Stimulated activated CD8-positive, alpha-beta memory T cell treated with anti-CD3 and anti-CD28 coated beads, Interleukin-15, amount 100 ng/mL, for 24 hours (primary cell): ENCODE data around the gene TMPRSS4.

ENCODE experiments used
- DNase-seq: peaks from one replicate; pipeline ENCODE4 v3.0.0-alpha.2; 2020; ENCODE audit warnings: low read depth

TMPRSS4 gene

GRCh38 chr11:118135051-118135795 lies 58.3 kb downstream of the TMPRSS4 start:
- no peak for DNase-seq

GRCh38 chr11:118135796-118136165 lies 58.9 kb downstream of the TMPRSS4 start:
- DNase-seq = no peak

DNA sequence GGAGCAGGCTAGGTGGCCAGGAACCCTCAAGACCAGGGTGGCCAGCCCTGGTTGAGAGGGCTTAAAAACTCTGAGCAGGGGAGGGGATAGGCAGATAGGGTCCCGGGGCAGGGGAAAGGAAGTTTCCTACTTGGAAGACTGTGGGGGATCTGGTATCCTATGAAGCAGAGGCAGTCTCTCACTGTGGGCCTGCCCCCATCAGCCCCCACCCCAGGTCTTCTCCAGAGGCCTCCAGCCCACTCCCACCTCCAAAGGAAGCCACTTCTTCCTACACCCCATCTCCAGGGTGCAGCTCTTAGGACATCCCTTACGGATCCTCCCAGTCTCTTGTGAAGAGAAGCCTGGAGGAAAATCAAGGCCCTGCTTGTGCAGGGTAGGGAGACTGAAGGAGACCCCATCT lies 59.5 kb downstream of the TMPRSS4 start:
- DNase-seq = no peak

GRCh38 chr11:118136801-118137200 lies 59.9 kb downstream of the TMPRSS4 start:
- DNase-seq = no peak

DNA sequence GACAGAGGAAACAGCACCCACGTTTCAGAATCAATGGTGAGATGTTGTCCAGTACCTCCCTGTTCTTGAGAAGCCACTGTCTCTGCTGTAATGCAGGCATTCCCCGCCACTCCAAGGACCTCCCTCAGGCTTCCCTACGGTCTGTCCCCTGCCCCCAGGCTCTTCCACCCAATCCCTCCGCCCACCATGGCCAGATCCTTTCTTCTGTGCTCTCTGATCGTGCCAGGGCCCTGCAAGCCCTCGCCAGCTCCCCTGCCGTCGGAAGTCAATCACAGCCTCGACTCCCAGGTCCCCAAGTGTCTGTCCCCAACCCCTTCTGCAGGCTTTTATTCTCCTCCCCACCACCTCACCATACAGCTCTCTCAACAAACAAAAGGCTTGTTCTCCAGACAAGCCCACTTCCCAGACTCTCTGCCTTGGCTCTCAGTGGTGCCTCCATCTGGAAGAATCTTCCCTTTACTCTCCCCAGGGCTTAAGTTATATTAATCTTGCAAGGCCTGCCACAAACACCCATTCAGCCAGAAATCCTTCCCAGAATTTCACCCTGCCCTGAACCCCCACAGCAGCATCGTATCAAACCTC lies 62.1 kb downstream of the TMPRSS4 start:
- no peak for DNase-seq

- no peak for DNase-seq
Observed at GRCh38 chr11:118139578-118139977, 62.7 kb downstream of the TMPRSS4 start.

DNA sequence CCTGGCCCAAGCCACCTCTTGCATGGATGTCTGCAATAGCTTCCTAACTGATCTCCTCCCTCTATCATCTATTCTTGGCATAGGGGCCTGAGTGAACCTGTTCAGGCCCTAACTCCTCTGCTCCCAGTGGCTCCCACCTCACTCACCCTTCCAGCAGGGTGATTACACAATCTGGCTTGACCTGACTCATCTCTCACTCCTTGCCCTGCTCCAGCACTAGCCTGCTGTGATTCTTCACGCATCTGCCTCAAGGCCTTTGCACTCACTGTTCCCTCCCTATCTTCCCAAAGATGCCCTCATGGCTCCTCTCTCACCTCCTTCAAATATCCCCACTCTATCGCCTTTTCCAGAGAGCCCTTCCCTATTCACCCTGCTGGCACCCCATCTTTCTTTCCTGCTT lies 65.2 kb downstream of the TMPRSS4 start:
- no peak for DNase-seq

GRCh38 chr11:118142809-118143208 lies 65.9 kb downstream of the TMPRSS4 start:
- no peak for DNase-seq

DNA sequence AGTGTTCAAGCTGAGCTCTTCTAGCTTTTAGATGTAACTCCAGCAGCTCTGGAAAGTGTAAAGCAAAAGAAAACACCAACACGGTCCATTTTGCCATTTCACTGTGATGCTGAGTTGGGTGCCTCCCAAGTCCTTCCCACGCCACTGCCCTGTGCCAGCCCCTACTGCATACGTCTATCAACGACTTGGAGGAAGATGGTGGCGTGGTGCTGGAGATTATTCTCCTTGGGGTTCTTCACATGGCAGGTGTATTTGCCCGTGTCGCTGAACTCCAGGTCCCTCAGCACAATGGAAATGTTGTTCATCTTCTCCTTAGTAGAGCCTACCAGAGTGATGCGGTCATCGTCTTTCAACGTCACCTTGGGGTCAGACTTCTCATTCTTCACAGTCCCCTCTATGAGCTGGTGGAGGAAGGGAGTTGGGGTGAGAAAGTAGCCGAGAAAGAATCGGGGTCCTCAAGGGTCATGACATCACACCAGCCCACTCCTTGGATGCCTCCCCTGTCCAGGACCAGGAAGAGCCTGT lies 66.8 kb downstream of the TMPRSS4 start:
- no peak for DNase-seq

DNA sequence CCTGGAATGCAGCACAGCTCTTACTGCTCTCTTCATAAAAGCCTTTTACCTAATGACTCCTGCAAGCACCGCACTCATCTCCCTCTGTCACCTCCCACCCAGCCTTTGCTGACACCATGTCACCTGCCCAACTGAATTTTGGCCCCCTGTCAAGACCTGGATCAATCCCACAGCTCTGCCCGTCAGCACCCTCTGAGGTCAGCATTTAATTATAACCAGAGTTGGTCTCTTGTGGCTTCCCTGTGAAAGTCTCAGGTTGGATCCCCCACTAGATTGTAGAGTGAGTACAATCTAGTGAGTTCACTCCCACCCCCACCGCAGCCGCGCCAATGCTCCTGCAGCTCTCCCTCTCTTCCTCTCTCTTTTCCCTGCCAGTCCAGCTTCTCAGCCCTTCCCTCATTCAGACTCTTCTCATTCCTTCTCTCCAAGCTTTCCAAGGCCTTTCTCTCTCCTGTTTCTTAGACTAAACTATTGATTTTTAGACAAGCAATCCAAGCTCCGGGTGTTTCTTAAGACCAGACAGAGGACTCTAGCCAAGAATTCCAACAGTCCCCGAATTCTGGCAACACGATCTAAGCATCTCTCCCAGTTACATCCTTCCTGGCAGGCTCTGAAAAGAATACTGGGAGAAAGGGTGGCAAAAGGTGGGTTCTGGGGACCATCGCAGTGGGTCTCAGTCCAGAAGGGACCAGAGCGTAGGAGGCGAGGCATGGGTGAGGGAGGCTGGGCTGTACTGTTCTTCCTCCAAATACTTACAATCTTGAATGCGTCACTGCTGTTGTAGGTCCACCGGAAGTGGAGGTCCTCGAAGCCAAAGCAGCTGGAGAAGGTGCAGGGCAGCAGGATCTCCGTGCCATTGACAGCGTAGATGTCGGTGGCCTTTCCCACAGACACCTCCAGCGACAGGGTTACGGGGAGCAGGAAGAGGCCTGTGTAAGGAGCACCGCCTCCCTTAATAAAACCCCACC lies 67.7 kb downstream of the TMPRSS4 start:
- DNase-seq = no peak

DNA sequence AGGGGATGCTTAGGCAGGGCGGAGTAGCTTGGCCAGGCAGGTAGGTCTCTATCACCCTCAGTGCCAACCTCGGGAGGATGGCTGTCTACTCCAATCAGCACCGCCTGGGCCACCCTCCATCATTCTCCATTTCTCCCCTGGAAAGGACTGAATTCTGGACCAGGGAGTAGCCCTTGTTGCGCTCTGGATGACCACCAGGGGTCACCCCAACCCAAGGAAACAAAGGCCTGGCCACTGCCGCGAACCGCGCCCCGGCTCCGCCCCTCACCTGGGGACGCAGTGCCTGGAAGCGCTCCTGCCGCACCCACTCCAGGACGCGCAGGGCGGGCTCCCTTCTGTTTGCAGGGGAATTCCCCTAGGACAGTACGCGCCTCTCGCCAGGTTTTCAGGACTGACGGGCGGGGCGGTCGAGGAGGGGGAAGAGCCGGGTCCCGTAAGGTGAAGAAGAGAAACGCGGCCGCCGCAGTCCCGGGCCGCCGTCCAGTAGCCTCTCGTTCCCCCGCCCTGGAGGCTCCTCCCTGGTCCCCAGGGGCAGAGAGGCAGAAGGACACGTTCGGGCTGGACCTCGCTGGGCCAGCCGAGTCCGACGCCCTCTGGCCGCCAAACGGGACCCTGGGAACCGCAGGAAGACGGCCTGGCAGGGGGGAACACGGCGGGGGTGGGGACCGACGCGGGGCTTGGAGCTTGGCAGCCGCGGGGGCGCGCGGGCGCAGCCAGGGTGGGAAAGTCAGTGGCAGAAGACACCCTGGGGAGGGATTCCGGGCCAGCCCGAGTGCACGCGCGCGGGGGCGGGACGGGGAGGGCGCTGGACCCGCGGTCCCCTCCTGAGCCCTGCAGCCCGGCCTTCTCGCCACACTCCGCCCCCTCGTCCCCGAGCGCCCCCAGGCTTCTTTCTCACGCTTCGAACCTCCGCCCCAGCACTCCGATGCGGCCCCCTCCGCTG lies 68.7 kb downstream of the TMPRSS4 start:
- peak; percentile 77 for DNase-seq

DNA sequence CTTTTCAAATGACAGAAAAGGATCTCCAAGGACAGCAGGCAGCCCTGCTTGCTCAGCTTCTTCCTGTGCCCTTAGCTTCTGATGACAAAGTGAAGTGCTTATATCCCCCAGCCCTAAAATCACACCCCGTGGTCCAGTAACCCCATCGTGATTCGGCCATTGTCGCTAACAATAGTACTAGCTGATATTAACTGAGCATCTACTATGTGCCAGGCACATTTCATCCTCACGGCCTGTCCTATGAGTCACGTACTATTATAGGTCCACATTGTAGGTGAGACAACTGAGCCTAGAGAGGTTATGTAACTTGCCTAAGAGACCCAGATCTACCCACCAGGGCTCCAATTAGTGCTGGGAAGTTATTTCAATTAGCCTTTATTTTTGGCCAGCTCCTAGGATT lies 69.7 kb downstream of the TMPRSS4 start:
- DNase-seq = no peak

DNA sequence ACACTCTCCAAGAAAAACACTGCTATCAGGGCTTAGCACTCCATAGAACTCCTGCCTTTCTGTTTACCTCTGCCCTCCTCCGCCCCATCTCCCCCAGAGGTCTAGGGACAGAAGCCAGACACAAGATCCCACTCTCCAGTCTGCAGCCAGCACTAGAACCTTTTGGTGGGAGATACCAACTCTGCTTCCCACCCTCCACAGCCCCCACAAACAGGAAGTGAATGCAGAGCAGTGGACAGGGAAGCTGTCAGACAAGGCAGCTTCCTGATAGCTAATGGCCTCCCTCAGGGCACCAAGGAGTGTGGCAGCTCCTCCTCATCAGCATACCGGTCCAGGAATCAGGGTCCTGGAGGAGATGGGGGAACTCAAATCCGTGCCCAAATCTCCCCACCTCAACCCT lies 70.6 kb downstream of the TMPRSS4 start:
- no peak for DNase-seq

DNA sequence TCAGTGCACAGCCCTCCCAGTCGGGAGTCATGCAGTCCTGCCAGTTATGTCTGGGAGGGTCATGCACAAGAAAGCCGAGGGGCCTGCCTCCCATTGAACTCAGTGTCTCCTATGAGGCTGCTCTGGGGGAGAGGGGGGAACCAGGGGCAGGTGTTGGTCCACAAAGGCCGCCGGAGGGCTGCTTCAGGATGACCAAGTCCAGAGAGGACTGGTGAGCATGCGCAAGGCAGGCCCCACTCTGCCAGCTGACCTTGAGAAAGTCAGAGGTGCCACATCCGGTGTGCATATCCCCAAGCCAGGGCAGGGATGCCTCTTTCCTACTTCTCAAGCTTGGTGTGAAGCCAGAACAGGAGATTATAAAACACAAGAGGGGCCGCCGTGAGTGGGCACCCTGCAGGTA lies 71.4 kb downstream of the TMPRSS4 start:
- no peak for DNase-seq

GRCh38 chr11:118148856-118149255 lies 72.0 kb downstream of the TMPRSS4 start:
- no peak for DNase-seq

DNA sequence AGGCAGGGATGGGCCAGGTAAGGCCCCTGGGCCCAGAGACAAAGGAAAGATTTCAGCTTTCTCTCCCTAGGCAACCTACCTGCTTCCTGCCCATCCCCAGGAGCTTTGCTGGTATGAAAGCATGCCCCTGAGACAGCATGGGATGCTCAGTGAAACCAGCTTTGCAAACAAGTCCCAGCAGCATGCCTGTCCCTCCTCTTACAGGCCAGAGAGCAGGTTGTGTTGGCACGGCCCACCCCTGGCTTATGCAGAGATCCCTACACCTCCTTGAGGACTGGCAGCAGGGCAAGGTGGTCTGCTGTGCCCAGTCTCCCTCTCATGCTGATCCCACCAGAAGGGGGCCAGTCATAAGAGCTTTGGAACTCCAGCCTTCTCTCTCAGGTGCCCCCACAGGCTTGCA lies 72.6 kb downstream of the TMPRSS4 start:
- no peak for DNase-seq

DNA sequence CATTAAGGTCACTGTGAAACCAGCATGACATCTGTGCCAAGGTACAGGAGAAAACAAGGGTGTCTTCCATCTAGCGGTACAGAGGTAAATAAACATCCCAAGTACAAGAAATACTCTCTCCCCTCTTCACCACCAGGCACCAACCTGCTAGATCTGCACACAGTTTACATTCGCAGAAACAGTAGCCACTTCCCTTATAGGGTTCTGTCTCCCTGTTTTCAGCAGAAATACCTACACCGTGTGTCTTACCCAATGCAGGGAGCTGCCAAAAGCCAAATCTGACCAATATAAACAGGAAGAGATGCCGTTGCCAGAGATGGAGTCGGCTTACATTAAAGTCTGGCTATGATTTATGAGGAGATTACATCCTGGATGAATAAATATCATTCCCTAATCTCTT lies 74.6 kb downstream of the TMPRSS4 start:
- no peak for DNase-seq

DNA sequence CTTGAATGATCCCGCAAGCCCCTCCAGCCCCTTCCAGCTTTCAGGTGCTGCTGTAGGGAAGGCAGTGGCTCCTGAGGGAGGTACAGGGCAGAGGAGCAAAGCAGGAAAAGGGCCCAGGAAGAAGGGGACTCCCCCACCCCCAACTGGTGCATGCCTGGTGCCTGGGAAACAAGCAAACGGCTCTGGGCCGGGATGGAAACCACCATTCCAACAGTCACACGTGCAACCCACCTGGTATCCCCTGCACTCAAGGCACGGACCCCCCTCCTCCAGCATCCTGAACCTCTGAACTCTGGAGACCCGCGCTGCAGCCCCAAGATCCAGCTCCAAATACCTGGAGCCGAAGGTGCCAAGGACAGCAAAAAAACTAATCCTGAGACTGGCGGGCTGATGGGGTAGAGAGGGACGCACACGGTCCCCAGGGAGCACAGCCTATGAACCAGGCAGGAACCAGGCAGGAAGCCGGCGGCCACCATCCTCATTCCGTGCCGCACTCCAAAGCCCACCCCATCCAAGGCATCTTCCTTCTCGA lies 75.2 kb downstream of the TMPRSS4 start:
- no peak for DNase-seq

DNA sequence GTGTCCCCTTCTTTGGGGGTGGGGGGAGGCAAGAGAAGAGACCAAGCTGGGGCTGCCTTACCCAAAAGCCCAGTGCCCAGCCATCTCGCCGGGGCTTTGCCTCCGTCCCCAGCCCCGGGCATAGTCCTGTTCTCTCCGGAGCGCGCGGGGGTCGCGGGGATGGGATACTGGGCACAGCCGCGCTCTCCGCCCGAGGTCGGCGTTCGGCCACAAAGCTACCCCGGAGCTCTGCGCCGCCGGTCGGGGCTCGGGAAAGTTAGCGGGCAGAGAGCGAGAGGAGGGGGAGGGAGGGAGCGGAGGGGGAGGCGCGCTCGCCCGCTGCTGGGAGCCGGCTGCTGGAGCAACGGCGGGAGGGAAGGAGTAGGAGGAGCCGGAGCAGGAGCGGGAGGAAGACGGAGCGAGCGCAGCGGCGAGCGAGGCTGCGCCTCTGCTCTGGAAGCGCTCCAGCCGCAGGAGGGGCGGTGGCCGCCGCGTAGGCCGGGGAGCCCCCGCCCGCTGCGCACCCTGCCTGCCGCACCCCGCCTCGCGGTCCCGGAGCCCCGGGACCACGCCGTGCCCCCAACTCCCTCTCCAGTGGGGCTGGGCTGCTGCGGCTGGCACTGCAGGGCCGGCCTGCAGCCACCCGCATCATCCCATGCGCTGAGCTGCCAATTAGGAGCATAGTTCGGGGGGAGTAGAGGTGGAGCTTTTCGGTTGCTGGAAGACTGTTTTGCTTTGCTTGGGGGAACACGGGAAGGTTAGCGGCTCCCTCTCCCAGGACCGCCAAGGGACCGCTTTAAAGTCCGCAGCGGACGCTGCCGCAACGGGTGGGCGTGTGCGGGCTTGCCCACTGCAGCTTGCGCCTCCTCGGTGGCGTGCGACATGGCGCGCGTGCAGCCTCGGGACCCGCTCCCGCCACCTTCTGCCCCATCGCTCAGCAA lies 75.9 kb downstream of the TMPRSS4 start, which contains the start of gene SCN4B:
Gene SCN4B, minus strand, starts transcription at position 272 of the 920 bp plus-strand sequence. Its CDS starts 150 bp downstream, at position 122.
- no peak for DNase-seq

DNA sequence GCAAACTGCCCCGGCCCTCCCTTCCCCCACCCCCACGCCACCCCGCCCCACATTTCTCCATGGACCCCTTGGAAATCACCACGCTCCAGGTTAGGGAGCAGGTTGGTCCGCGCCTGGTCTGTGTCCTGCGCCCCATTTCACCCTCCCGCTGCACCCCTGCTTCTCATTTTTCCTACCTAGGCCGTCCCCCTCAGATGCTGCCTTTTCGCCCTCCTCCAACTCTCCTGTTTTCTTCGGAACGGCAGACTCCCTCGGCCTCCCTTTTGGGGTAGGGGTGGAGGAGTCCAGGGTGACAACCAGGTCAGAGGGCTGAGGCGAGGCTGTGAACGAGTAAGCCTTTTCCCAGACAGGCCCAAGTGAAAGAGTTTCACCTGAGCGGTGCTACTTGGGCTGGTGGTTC lies 76.6 kb downstream of the TMPRSS4 start:
- no peak for DNase-seq
